Measurements from ENCODE around the gene GPRIN3.

DNA sequence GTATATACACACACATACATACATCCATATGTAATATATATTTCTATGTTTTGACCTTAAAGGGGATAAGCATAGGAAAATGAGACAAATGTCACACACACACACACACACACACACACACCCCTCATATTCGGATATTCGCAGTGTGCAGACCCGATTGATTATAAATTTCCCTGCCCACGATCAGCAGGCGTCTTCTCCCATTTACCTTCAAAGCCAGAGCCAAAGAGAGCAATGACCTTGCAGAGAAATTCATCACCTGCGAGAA lies 488 bp downstream of the GPRIN3 start:
- TF ChIP-seq JUND (IDR thresholded peaks at IDR 0.05): no peak
- TF ChIP-seq, protein P1, sequence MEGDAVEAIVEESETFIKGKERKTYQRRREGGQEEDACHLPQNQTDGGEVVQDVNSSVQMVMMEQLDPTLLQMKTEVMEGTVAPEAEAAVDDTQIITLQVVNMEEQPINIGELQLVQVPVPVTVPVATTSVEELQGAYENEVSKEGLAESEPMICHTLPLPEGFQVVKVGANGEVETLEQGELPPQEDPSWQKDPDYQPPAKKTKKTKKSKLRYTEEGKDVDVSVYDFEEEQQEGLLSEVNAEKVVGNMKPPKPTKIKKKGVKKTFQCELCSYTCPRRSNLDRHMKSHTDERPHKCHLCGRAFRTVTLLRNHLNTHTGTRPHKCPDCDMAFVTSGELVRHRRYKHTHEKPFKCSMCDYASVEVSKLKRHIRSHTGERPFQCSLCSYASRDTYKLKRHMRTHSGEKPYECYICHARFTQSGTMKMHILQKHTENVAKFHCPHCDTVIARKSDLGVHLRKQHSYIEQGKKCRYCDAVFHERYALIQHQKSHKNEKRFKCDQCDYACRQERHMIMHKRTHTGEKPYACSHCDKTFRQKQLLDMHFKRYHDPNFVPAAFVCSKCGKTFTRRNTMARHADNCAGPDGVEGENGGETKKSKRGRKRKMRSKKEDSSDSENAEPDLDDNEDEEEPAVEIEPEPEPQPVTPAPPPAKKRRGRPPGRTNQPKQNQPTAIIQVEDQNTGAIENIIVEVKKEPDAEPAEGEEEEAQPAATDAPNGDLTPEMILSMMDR (IDR thresholded peaks at IDR 0.05 in 2 of 3, conservative IDR thresholded peaks at IDR 0.05 in 1 of 3; ENCODE audit: borderline replicate concordance in 1 of 3, insufficient read depth in 1 of 3, low read depth in 2 of 3, low read length in 2 of 3): no peak
- TF ChIP-seq EGR1 (IDR thresholded peaks at IDR 0.05; ENCODE audit: low read depth): no peak
- TF ChIP-seq ZBTB33 (IDR thresholded peaks at IDR 0.05; ENCODE audit: extremely low read depth, insufficient replicate concordance, low read length): no peak
- no peak for TF ChIP-seq SIN3A (IDR thresholded peaks at IDR 0.05; ENCODE audit: low read depth)
- no peak for TF ChIP-seq POLR2AphosphoS5 (IDR thresholded peaks at IDR 0.05; ENCODE audit: low read depth, low read length)
- TF ChIP-seq, protein P2, sequence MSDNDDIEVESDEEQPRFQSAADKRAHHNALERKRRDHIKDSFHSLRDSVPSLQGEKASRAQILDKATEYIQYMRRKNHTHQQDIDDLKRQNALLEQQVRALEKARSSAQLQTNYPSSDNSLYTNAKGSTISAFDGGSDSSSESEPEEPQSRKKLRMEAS (IDR thresholded peaks at IDR 0.05): no peak

Data from HCT116 (cell line).